Measurements from ENCODE around the gene GHRL.

DNA sequence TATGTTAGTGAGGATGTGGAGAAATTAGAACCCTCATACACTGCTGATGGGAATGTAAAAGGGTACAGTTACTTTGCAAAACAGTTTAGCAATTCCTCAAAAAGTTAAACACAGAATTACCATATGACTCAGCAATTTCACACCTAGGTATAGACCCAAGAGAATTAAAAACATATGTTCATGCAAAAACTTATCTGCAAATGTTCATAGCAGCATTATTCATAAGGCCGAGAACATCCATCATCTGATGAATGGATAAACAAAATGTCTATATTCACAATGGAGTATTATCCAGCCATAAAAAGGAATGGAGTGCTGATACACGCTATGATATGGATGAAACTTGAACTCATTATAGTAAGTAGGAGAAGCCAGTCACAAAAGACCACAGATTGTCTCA, 17.8 kb upstream of the GHRL start:
- TF ChIP-seq, protein P1, sequence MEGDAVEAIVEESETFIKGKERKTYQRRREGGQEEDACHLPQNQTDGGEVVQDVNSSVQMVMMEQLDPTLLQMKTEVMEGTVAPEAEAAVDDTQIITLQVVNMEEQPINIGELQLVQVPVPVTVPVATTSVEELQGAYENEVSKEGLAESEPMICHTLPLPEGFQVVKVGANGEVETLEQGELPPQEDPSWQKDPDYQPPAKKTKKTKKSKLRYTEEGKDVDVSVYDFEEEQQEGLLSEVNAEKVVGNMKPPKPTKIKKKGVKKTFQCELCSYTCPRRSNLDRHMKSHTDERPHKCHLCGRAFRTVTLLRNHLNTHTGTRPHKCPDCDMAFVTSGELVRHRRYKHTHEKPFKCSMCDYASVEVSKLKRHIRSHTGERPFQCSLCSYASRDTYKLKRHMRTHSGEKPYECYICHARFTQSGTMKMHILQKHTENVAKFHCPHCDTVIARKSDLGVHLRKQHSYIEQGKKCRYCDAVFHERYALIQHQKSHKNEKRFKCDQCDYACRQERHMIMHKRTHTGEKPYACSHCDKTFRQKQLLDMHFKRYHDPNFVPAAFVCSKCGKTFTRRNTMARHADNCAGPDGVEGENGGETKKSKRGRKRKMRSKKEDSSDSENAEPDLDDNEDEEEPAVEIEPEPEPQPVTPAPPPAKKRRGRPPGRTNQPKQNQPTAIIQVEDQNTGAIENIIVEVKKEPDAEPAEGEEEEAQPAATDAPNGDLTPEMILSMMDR (IDR thresholded peaks at IDR 0.05; ENCODE audit: low read depth, low read length): no peak
- TF ChIP-seq POLR2A (IDR thresholded peaks at IDR 0.05; ENCODE audit: extremely low read depth, insufficient read length): no peak
- TF ChIP-seq, protein P2, sequence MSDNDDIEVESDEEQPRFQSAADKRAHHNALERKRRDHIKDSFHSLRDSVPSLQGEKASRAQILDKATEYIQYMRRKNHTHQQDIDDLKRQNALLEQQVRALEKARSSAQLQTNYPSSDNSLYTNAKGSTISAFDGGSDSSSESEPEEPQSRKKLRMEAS (IDR thresholded peaks at IDR 0.05; ENCODE audit: low read depth, low read length): no peak

Measured in NB4 (cell line).